Liver (tissue), 9 donors: ENCODE results near the gene GSK3A. TPM values are rescaled to one million over a fixed set of nuclear protein-coding genes. Genes with fewer than 3 reads are reported as not detected.

ENCODE experiments used
- DNase-seq: peaks from one replicate; pipeline ENCODE4 v3.0.0-alpha.2; 2017; ENCODE audit warnings: low spot score
- H3K27ac ChIP-seq, 2 donors: one replicate each; pipeline ENCODE4 v1.7.0; 2013; ENCODE audit warnings: inconsistent platforms in 2 of 2, low read length in 2 of 2, control low read depth in 1 of 2, low read depth in 1 of 2, mild to moderate bottlenecking in 1 of 2
- H3K27me3 ChIP-seq, 4 donors: one replicate each; pipeline versions ENCODE4 v1.6.1 to v1.7.0; 2013; ENCODE audit warnings: low read length in 3 of 4, inconsistent platforms in 1 of 4, mild to moderate bottlenecking in 1 of 4, moderate library complexity in 1 of 4; ENCODE audit not compliant: control insufficient read depth in 4 of 4, insufficient read depth in 4 of 4
- H3K36me3 ChIP-seq, 4 donors: one replicate each; pipeline versions ENCODE4 v1.6.1 to v1.7.0; 2013; ENCODE audit warnings: low read length in 3 of 4, mild to moderate bottlenecking in 3 of 4, low read depth in 1 of 4, moderate library complexity in 1 of 4; ENCODE audit not compliant: control insufficient read depth in 4 of 4, insufficient read depth in 3 of 4
- H3K4me1 ChIP-seq, 4 donors: one replicate each; pipeline versions ENCODE4 v1.6.1 to v1.7.0; 2013; ENCODE audit warnings: low read length in 3 of 4, mild to moderate bottlenecking in 3 of 4, moderate library complexity in 1 of 4; ENCODE audit not compliant: control insufficient read depth in 4 of 4, insufficient read depth in 4 of 4
- H3K4me3 ChIP-seq, 3 donors: one replicate each; pipeline versions ENCODE4 v1.6.1 to v1.7.0; 2013; ENCODE audit warnings: low read length in 3 of 3, control low read depth in 1 of 3, low read depth in 1 of 3, mild to moderate bottlenecking in 1 of 3
- H3K9ac ChIP-seq, 2 donors: one replicate each; pipeline ENCODE4 v1.7.0; 2013; ENCODE audit warnings: low read length in 2 of 2, mild to moderate bottlenecking in 2 of 2, moderate library complexity in 2 of 2, control low read depth in 1 of 2, low read depth in 1 of 2
- H3K9me3 ChIP-seq, 4 donors: one replicate each; pipeline versions ENCODE4 v1.6.1 to v1.7.0; 2013; ENCODE audit warnings: low read length in 3 of 4; ENCODE audit not compliant: control insufficient read depth in 4 of 4
- EGR1 ChIP-seq, 2 donors: IDR thresholded peaks; 2 replicates each; pipeline ENCODE4 v1.6.1; 2016 to 2018; ENCODE audit warnings: antibody characterized with exemption in 2 of 2, low read depth in 2 of 2
- FOXA1 ChIP-seq: IDR thresholded peaks from 2 replicates; pipeline ENCODE4 v1.6.1; 2016; ENCODE audit warnings: antibody characterized with exemption
- FOXA2 ChIP-seq: IDR thresholded peaks from 2 replicates; pipeline ENCODE4 v1.6.1; 2016; ENCODE audit warnings: antibody characterized with exemption
- GABPA ChIP-seq, 2 donors: IDR thresholded peaks in 1 of 2; conservative IDR thresholded peaks in 1 of 2; 2 replicates each; pipeline ENCODE4 v1.6.1; 2016; ENCODE audit warnings: antibody characterized with exemption in 2 of 2, mild to moderate bottlenecking in 1 of 2, moderate library complexity in 1 of 2
- HNF4A ChIP-seq, 2 donors: conservative IDR thresholded peaks; 2 replicates each; pipeline ENCODE4 v1.6.1; 2016; ENCODE audit warnings: antibody characterized with exemption in 2 of 2, mild to moderate bottlenecking in 2 of 2
- HNF4G ChIP-seq: IDR thresholded peaks from 2 replicates; pipeline ENCODE4 v1.6.1; 2016; ENCODE audit warnings: antibody characterized with exemption
- JUND ChIP-seq, 2 donors: IDR thresholded peaks; 2 replicates each; pipeline ENCODE4 v1.6.1; 2016; ENCODE audit warnings: antibody characterized with exemption in 2 of 2
- NR2F2 ChIP-seq: IDR thresholded peaks from 2 replicates; pipeline ENCODE4 v1.6.1; 2016; ENCODE audit warnings: antibody characterized with exemption
- RXRA ChIP-seq, 2 donors: IDR thresholded peaks; 2 replicates each; pipeline ENCODE4 v1.6.1; 2017 to 2018; ENCODE audit warnings: antibody characterized with exemption in 2 of 2, mild to moderate bottlenecking in 1 of 2
- TAF1 ChIP-seq: conservative IDR thresholded peaks from 2 replicates; pipeline ENCODE4 v1.6.1; 2016; ENCODE audit warnings: antibody characterized with exemption, mild to moderate bottlenecking
- YY1 ChIP-seq: IDR thresholded peaks from 2 replicates; pipeline ENCODE4 v1.6.1; 2016; ENCODE audit warnings: antibody characterized with exemption, mild to moderate bottlenecking
- WGBS: extraction: QIAGEN DNeasy Blood & Tissue Kit; methylation state at CpG from one replicate; pipeline ENCODE4 v1.1.7; 2013; 5-methylcytosine and 5-hydroxymethylcytosine counted together
- polyA plus RNA-seq, 2 donors: library from polyadenylated mRNA; stranded (reverse) in 1 of 2; unstranded in 1 of 2; fragments of 200-250 nt in 1 of 2; fragments of >200 nt in 1 of 2; fragmentation: Nextera tagmentation in 1 of 2; extraction: Ambion mirVana in 1 of 2; gene quantifications; one replicate each; pipeline versions ENCODE4 v1.2.1 to v1.2.3, GENCODE V29; 2013 to 2015
- total RNA-seq, 2 donors: library from RNA; depleted of rRNA; stranded (reverse); fragments of >200 nt; gene quantifications; one replicate each; pipeline ENCODE4 v1.2.3, GENCODE V29; 2014
- TF ChIP-seq, protein P1 (sequence below): fragments of 150-350 bp; IDR thresholded peaks from 2 replicates; pipeline ENCODE4 v1.5.1; 2017; ENCODE audit warnings: improper control_type of control experiment, low read depth, low read length; ENCODE audit not compliant: missing input control
- TF ChIP-seq, protein P2 (sequence below): IDR thresholded peaks from 2 replicates; pipeline ENCODE4 v1.6.1; 2016; ENCODE audit warnings: antibody characterized with exemption, mild to moderate bottlenecking
- TF ChIP-seq, protein P3 (sequence below): IDR thresholded peaks from 2 replicates; pipeline ENCODE4 v1.6.1; 2016; ENCODE audit warnings: antibody characterized with exemption
- TF ChIP-seq, protein P4 (sequence below): IDR thresholded peaks from 2 replicates; pipeline ENCODE4 v1.6.1; 2016; ENCODE audit warnings: antibody characterized with exemption
- donor health status: healthy.
- donor health status: healthy.
- donor health status: healthy.
- donor health status: healthy.
- donor health status: healthy.

The GSK3A gene
- total and polyA plus RNA-seq, 4 donors, result 5.9 to 23.1 (median 13.0) TPM

DNA sequence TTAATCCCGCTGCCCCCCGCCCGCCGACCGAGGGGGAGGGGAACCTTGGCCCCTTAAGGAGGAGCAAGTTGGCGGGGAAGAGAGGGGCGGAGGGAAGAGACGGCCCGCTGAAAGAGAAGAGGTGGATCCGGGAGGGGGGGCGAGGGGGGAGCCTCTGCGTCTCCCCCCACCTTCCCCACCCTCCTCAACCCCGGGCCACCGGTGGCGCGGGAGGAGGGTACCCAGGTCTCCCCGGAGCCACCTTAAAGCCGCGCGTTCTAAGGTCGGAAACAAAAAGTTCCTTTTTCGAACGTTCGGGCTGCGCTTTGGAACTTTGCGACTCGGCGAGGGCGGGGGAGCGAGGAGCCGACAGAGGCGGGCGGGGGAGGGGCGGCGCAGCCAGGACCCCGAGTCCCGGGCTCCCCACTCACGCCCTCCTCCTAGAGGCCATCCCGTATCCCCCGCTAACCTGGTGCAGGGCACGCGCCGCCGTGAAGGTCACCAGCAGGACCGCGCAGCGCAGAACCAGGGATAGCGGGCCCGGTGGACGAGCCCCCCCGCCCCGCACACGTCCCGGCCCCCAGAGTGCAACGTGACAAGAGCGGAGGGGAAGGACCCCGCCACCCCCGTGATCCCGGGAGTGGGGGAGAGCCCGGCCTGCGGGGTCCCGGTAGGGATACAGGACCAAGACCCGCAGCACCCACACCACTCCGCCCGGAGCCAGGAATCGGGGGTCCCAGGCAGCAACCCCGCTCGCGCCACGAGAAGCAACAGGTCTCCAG lies 11.9 kb upstream of the GSK3A start:
- under 1% methylated on average over 70 of the region's 70 CpGs for WGBS
- Histone ChIP-seq H3K9ac (peak overlapping the region; percentile 93 to 96), H3K27ac (peak overlapping the region; percentile 99 to 100), H3K4me3 (peak overlapping the region; percentile 64 to 99 (median 66)), H3K9me3 (no peaks in the 10 kb centered on the region), H3K36me3 (peaks cover 0 to 8% (median 3%) of the 10 kb centered on the region in 4 donors), H3K27me3 (no peaks in the 10 kb centered on the region), H3K4me1 (peaks cover 16 to 43% (median 33%) of the 10 kb centered on the region in 4 donors)
- DNase-seq, result peak; percentile 71
- TF ChIP-seq GABPA (IDR thresholded peaks at IDR 0.05 in 1 of 2, conservative IDR thresholded peaks at IDR 0.05 in 1 of 2) (no peak), EGR1 (IDR thresholded peaks at IDR 0.05; ENCODE audit: low read depth in 2 of 2) (peak in 1 of 2 donors; percentile 36), NR2F2 (no peak), FOXA1 (no peak), JUND (IDR thresholded peaks at IDR 0.05) (no peak), YY1 (no peak), TAF1 (no peak), RXRA (IDR thresholded peaks at IDR 0.05) (peak; percentile 6 to 23), HNF4A (conservative IDR thresholded peaks at IDR 0.05) (peak; percentile 8 to 49), HNF4G (no peak), FOXA2 (no peak)
- TF ChIP-seq, protein P1, sequence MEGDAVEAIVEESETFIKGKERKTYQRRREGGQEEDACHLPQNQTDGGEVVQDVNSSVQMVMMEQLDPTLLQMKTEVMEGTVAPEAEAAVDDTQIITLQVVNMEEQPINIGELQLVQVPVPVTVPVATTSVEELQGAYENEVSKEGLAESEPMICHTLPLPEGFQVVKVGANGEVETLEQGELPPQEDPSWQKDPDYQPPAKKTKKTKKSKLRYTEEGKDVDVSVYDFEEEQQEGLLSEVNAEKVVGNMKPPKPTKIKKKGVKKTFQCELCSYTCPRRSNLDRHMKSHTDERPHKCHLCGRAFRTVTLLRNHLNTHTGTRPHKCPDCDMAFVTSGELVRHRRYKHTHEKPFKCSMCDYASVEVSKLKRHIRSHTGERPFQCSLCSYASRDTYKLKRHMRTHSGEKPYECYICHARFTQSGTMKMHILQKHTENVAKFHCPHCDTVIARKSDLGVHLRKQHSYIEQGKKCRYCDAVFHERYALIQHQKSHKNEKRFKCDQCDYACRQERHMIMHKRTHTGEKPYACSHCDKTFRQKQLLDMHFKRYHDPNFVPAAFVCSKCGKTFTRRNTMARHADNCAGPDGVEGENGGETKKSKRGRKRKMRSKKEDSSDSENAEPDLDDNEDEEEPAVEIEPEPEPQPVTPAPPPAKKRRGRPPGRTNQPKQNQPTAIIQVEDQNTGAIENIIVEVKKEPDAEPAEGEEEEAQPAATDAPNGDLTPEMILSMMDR, result no peak
- TF ChIP-seq, protein P2, sequence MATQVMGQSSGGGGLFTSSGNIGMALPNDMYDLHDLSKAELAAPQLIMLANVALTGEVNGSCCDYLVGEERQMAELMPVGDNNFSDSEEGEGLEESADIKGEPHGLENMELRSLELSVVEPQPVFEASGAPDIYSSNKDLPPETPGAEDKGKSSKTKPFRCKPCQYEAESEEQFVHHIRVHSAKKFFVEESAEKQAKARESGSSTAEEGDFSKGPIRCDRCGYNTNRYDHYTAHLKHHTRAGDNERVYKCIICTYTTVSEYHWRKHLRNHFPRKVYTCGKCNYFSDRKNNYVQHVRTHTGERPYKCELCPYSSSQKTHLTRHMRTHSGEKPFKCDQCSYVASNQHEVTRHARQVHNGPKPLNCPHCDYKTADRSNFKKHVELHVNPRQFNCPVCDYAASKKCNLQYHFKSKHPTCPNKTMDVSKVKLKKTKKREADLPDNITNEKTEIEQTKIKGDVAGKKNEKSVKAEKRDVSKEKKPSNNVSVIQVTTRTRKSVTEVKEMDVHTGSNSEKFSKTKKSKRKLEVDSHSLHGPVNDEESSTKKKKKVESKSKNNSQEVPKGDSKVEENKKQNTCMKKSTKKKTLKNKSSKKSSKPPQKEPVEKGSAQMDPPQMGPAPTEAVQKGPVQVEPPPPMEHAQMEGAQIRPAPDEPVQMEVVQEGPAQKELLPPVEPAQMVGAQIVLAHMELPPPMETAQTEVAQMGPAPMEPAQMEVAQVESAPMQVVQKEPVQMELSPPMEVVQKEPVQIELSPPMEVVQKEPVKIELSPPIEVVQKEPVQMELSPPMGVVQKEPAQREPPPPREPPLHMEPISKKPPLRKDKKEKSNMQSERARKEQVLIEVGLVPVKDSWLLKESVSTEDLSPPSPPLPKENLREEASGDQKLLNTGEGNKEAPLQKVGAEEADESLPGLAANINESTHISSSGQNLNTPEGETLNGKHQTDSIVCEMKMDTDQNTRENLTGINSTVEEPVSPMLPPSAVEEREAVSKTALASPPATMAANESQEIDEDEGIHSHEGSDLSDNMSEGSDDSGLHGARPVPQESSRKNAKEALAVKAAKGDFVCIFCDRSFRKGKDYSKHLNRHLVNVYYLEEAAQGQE, result no peak
- TF ChIP-seq, protein P3, sequence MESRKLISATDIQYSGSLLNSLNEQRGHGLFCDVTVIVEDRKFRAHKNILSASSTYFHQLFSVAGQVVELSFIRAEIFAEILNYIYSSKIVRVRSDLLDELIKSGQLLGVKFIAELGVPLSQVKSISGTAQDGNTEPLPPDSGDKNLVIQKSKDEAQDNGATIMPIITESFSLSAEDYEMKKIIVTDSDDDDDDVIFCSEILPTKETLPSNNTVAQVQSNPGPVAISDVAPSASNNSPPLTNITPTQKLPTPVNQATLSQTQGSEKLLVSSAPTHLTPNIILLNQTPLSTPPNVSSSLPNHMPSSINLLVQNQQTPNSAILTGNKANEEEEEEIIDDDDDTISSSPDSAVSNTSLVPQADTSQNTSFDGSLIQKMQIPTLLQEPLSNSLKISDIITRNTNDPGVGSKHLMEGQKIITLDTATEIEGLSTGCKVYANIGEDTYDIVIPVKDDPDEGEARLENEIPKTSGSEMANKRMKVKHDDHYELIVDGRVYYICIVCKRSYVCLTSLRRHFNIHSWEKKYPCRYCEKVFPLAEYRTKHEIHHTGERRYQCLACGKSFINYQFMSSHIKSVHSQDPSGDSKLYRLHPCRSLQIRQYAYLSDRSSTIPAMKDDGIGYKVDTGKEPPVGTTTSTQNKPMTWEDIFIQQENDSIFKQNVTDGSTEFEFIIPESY, result no peak
- TF ChIP-seq, protein P4, sequence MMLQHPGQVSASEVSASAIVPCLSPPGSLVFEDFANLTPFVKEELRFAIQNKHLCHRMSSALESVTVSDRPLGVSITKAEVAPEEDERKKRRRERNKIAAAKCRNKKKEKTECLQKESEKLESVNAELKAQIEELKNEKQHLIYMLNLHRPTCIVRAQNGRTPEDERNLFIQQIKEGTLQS, result no peak
